Measurements from ENCODE around the gene ATXN7L2.

The ATXN7L2 gene

DNA sequence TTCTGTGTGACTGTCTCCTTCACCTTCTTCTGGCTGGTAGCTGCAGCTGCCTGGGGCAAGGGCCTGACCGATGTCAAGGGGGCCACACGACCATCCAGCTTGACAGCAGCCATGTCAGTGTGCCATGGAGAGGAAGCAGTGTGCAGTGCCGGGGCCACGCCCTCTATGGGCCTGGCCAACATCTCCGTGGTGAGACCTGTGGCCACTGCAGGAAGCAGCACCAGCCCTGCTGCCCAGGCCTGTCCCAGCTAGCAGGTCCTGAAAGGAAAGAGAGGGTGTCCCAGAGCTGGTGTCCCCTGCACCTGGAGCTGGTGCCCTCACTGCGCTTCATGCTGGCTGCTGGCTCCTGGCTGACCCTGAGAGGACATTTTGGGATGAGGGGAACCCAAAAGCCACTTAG, 5.9 kb upstream of the ATXN7L2 start:
- peak; percentile 16 for DNase-seq

DNA sequence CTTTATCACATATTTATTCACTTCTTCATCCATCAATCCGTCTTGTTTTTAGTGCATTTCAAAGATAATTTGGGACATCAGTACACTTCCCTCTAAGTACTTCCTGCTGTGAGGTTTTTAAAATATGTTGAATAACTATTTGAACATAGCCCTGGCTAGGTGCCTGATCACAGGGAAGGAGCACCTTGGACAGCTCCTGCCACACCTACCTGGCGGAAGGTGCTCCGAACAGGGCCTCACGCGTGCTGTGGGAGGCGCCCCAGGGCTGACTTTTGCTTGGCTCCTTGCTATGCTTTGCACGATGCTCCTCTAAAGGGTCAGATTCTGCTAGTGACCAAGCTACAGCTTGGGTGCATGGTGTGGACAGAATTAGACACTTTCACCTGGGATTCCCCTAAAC, 4.9 kb upstream of the ATXN7L2 start:
- DNase-seq, result peak; percentile 33

DNA sequence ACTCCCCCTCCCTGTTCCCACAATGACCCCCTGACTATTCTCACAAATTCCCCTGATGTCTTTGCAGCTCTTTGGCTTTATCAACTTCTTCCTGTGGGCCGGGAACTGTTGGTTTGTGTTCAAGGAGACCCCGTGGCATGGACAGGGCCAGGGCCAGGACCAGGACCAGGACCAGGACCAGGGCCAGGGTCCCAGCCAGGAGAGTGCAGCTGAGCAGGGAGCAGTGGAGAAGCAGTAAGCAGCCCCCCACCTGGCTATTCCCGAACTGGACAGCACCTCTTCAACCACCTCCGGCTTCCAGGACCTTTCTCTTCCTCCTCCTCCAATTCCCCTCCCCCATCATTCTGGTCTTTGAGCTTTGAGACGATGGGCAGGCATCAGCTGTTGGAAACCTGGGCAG, 4.4 kb upstream of the ATXN7L2 start:
- no peak for DNase-seq

DNA sequence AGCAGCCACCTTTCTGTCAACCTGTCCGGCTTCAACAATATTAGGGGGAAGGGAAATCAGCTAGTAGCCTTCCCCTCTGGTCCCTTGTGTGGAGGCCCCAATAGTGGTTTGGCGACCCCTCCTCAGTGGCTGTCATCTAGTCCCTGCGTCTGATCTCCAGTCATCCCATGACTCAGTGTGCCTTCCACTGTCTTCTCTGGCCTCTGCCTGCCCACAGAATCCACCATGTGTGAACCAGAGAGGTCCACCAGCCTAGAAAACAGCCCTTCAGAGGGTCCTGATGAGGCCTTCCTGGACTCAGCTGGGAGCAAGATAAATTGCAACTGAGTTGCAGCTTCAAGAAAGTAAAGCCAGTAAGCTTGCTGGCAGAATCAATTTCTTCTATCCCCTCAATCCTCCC, 3.8 kb upstream of the ATXN7L2 start:
- DNase-seq, result no peak

- no peak for DNase-seq
These were observed 2.1 kb upstream of the ATXN7L2 start for GRCh38 chr1:109481646-109482045.

DNA sequence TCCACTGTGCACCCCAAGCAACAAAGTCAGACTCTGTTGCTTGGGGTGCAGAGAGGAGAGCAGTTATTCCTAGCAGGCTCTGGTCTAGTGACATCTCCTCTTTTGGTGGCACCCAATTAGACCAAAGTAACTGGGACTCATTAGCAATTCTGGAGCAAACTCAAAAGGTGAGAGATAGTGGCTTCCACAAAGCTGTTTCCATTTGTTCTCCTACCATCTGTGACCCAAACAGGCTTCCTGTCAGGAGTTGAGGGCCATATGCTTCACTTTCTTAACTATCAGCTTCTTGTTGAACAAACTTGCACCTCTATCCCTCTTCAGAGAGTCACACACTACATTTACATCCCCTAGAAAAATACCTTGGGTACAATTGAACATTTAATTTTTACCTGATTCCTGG, 1.5 kb upstream of the ATXN7L2 start:
- no peak for DNase-seq

DNA sequence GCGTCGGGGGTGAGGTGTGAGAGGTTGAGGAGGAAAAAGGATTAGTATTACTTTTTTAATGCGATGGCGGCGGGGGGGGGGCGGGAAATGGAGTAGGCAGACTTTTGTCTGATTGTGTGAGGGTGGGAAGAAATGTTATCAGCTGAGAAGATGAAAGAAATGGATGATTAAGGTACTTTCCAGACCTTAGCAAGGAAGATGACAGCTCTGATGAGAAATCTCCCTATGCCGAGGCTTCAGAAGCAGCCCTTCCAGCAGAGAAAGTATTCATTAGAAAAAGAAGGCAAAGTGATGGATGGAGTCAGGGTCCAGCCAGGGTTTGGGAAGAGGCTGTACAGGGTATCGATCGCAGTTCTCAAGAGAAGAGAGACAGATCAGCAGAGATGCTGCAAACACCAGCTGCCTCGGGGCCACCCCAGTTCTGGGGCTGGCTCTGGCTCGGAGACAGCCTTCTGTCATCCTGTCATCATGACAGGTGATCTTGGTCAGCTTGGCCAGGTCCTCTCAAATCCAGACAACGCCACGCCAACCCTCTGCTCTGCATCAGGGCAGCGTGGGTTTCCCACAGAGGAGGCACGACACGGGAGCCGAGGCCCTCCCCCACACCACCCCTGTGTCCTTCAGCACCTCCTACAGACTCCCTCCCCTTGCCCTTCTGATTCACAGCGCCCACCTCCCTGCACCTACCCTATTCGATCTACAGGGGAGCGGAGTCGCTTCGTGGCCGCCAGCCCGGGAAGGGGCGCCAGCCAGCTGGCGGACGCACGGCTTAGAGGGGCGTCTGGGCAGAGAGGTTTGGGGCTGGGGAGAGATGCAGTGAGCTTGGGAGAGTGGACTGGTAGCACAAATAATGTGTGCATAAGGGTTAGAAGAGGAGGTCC, 674 bp upstream of the ATXN7L2 start:
- DNase-seq, result peak; percentile 69

DNA sequence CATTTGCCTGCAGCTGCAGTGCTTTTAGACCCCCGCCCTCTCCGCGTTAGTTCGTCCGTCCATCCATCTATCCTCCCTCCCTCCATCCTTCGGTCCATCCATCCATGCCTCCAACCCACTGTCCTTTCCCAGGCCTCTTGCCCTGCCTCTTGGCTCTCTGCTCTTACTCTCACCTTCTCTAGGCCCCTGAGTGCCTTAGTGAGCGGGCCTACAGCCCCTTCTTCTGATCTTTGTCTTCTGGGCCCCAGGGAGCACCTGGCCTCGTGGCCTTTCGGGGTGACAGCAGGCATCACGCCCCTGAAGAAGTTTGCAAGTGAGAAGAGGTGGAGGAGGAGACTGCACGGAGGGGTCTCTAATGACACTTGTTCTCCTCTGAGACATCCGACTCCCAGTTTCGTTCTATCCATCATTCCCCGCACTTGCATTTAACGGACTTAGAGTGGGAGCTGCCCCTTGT, 842 bp downstream of the ATXN7L2 start:
- DNase-seq, result peak; percentile 51

DNA sequence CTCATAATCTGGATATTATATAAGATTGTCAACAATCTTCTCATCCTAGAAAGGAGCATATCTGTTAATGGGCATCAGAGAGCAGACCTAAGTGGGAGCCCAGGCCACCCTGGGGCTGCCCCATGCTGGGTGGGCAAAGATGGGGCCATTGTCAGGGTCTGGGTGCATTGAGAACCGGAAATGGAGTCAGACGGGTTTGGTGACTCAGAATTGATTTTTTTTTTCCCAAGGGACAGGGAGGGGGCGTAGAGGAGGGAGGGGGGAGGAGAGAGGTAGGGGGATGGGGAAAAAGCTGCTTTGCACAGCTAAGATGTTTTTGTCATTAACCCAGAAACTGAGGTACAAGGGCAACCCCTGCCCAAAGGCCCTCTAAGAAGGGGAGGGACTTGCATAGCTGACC, 1.3 kb downstream of the ATXN7L2 start:
- DNase-seq, result peak; percentile 15

- DNase-seq, result no peak
These were observed 3.6 kb downstream of the ATXN7L2 start for GRCh38 chr1:109487261-109487660.

DNA sequence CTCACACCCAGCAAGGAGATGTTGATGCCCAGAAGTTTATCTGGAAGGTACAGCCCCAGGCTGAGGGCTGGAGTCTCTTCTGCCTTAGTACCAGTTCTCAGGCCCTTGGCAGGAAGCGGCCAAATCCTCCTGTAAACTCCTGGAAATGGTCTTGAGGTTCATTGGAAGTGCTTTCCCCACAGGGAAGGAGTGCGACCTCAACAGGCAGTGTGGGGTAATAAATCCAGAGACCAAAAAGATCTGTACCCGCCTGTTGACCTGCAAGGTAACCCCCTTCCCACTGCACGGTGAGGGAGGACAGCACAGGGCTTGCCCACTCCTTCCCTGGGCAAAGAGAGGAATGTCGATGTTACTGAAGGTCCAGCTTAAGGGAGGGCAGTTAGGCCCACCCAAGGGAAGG, 4.5 kb downstream of the ATXN7L2 start:
- DNase-seq, result peak; percentile 35

DNA sequence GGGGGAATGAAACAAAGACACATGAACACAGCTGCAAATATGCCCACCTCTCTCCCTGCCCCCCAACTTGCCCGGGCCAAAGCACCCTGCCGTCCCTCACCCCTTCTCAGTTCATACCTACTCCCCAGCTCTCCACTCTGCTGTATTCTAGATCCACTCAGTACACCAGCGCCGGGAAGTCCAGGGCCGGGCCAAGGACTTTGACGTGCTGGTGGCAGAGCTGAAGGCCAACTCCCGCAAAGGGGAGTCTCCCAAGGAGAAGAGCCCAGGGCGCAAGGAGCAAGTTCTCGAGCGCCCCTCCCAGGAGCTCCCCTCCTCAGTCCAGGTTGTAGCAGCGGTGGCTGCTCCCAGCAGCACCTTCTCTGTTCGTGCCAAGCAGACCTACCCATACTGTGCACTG, 5.0 kb downstream of the ATXN7L2 start:
- no peak for DNase-seq

- peak; percentile 77 for DNase-seq
These were observed 6.6 kb downstream of the ATXN7L2 start for GRCh38 chr1:109490029-109490933.

- no peak for DNase-seq
These were observed 7.2 kb downstream of the ATXN7L2 start for GRCh38 chr1:109490934-109491302.

- no peak for DNase-seq
These were observed 7.7 kb downstream of the ATXN7L2 start for GRCh38 chr1:109491372-109491771.

- no peak for DNase-seq
These were observed 9.1 kb downstream of the ATXN7L2 start for GRCh38 chr1:109492779-109493178.

- no peak for DNase-seq
These were observed 9.5 kb downstream of the ATXN7L2 start for GRCh38 chr1:109493227-109493626.

DNA sequence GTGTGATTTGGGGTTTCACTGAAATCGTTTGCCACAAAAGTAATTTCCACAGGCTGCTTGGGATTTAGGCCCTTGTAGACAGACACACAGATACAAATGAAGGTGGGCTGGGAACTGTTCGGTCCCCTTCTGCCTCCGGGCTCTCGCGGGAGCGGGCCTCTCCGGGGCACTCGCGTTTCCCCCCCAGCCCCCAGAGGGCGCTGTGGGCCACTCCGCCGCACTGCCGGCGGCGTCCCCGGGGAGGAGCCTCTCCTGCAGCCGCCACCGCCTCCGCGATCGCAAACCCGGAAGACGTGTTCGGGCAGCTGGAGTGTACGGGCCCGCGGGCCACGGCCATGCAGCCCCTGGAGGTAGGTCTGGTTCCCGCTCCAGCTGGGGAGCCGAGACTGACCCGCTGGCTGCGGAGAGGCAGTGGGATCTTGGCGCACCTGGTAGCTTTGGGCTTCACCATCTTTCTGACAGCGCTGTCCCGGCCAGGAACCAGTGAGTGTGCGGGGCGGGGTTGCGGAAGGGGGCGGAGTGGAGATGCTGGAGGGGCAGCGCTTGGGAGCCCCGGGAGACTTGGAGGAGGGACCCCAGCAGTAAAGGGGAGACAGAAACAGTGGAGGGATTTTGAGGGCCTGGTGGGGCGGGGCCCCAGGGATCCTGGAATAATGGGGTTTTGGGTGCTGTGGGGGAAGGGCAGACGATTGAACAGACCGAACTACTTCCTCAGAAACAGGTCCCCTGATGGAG, 10.3 kb downstream of the ATXN7L2 start, which contains the start of gene CYB561D1:
TSS of gene CYB561D1 (plus strand) at position 290 of the 735 bp plus-strand sequence. CDS start at position 336, 46 bp downstream.
- peak; percentile 95 for DNase-seq

DNA sequence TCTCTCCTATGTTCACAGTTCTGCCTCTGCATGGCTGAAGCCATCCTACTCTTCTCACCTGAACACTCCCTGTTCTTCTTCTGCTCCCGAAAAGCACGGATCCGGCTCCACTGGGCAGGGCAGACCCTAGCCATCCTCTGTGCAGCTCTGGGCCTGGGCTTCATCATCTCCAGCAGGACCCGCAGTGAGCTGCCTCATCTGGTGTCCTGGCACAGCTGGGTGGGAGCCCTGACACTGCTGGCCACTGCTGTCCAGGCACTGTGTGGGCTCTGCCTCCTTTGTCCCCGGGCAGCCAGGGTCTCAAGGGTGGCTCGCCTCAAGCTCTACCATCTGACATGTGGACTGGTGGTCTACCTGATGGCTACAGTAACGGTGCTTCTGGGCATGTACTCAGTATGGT, 12.0 kb downstream of the ATXN7L2 start:
- DNase-seq, result no peak

DNA sequence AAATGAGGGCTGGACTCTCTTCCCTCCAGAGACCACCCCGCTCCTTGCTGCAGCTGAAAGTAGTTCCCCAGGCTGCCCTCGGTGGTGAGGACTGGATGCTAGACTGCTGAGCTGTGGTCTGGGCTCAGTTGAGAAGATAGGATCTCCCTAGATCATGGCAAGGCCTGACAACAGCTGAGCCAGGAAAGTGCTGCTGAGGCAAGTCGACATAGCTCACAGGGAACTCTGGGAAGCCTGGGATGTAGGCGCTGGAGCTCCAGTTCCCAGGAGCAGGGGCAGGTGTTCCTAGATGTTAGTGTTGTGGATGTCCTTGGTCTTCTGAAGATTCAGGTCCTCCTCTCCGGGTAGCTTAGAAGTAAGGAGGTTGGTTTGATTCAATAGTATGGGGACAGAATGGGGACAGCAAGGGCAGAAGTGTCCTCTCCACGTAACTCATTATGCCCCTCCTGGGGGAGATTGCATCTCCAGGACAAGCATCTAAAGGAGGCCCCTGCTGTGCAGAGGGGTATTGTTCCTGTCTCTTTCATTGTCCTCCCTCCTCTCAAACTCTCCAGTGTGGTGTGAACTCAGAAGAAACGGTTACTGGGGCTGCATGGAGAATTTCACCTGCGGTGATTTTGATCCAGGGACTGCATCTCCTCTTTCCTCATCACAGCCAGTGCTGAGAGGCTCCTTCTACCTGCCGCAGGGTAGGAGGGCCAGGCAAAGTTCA, 13.9 kb downstream of the ATXN7L2 start:
- no peak for DNase-seq

- DNase-seq, result peak; percentile 86
These were observed 14.6 kb downstream of the ATXN7L2 start for GRCh38 chr1:109498161-109498801.

- no peak for DNase-seq
These were observed 15.4 kb downstream of the ATXN7L2 start for GRCh38 chr1:109499081-109499480.

Data from DMS53 (cell line).